SK-N-SH (cell line): ENCODE results near the gene SZT2. TPM values are rescaled to one million over a fixed set of nuclear protein-coding genes. Genes with fewer than 3 reads are reported as not detected.

Experiments
- CTCF ChIA-PET: fragments of 300-600, 350-600 bp; formaldehyde crosslinking; extraction: SDS; loops from one replicate; lab custom pipeline; 2021; lab: Yijun Ruan, JAX
- POLR2A ChIA-PET: fragments of 350-600 bp; sonication (Branson Sonifier 250); formaldehyde crosslinking; extraction: SDS; loops from one replicate; lab custom pipeline; 2020; ENCODE audit warnings: antibody characterized with exemption, inconsistent platforms; lab: Yijun Ruan, JAX
- DNase-seq: peaks from one replicate; pipeline ENCODE4 v3.0.0; 2012
- H2AFZ ChIP-seq: fragments of 200-600 bp; sonication (generic); 2 replicates; pipeline ENCODE4 v1.8.1; 2016; ENCODE audit warnings: antibody characterized with exemption, mild to moderate bottlenecking, low read depth
- H3F3A ChIP-seq: fragments of 200-600 bp; sonication (generic); replicated peaks from 2 replicates; pipeline ENCODE3; 2016; ENCODE audit warnings: antibody characterized with exemption, mild to moderate bottlenecking; ENCODE audit not compliant: insufficient read depth
- H3K27ac ChIP-seq, 2 experiments: fragments of 200-500 bp in 1 of 2; fragments of 200-600 bp in 1 of 2; sonication (Bioruptor generic) in 1 of 2; sonication (generic), shearing (Covaris generic) in 1 of 2; 2 replicates each; pipeline versions ENCODE4 v1.5.1 to v1.6.1; 2014 to 2016; ENCODE audit warnings: low read depth in 2 of 2, inconsistent platforms in 1 of 2, low read length in 1 of 2, mild to moderate bottlenecking in 1 of 2, mixed read lengths in 1 of 2
- H3K27me3 ChIP-seq: fragments of 200-600 bp; sonication (generic), shearing (Covaris generic); 2 replicates; pipeline ENCODE4 v1.6.1; 2016; ENCODE audit warnings: mixed run types; ENCODE audit not compliant: insufficient read depth
- H3K36me3 ChIP-seq, 2 experiments: fragments of 200-500 bp in 1 of 2; fragments of 200-600 bp in 1 of 2; sonication (Bioruptor generic) in 1 of 2; sonication (generic) in 1 of 2; replicated peaks in 1 of 2; 2 replicates each; pipeline versions ENCODE3 to v1.5.1; 2014 to 2016; ENCODE audit warnings: low read length in 1 of 2, mild to moderate bottlenecking in 1 of 2; ENCODE audit not compliant: insufficient read depth in 2 of 2, control insufficient read depth in 1 of 2
- H3K4me1 ChIP-seq, 2 experiments: fragments of 200-500 bp in 1 of 2; fragments of 200-600 bp in 1 of 2; sonication (Bioruptor generic) in 1 of 2; sonication (generic), shearing (Covaris generic) in 1 of 2; 2 replicates each; pipeline versions ENCODE4 v1.5.1 to v1.6.1; 2014 to 2016; ENCODE audit warnings: low read depth in 1 of 2, low read length in 1 of 2, mixed run types in 1 of 2; ENCODE audit not compliant: insufficient read depth in 2 of 2, control insufficient read depth in 1 of 2
- H3K4me2 ChIP-seq: fragments of 200-600 bp; sonication (generic), shearing (Covaris generic); 2 replicates; pipeline ENCODE4 v1.6.1; 2017; ENCODE audit warnings: mixed run types
- H3K4me3 ChIP-seq, 2 experiments: fragments of 200-500 bp in 1 of 2; fragments of 200-600 bp in 1 of 2; sonication (Bioruptor generic) in 1 of 2; sonication (generic), shearing (Covaris generic) in 1 of 2; 2 replicates each; pipeline versions ENCODE4 v1.5.1 to v1.8.1; 2014 to 2016; ENCODE audit warnings: low read depth in 2 of 2, inconsistent platforms in 1 of 2, low read length in 1 of 2, mild to moderate bottlenecking in 1 of 2, mixed read lengths in 1 of 2, moderate library complexity in 1 of 2
- H3K79me2 ChIP-seq: fragments of 200-600 bp; sonication (generic); 2 replicates; pipeline ENCODE4 v1.8.1; 2017; ENCODE audit warnings: mild to moderate bottlenecking; ENCODE audit not compliant: insufficient read depth
- H3K9ac ChIP-seq: fragments of 200-600 bp; sonication (generic); 2 replicates; pipeline ENCODE4 v1.6.1; 2017; ENCODE audit warnings: mixed run types
- H3K9me2 ChIP-seq: fragments of 200-600 bp; sonication (generic); 2 replicates; pipeline ENCODE4 v1.6.1; 2017; ENCODE audit warnings: mixed run types
- H3K9me3 ChIP-seq: fragments of 200-600 bp; sonication (generic); 2 replicates; pipeline ENCODE4 v1.6.1; 2017; ENCODE audit warnings: mixed run types, mild to moderate bottlenecking, moderate library complexity
- H4K20me1 ChIP-seq: fragments of 200-600 bp; sonication (generic); 2 replicates; pipeline ENCODE4 v1.6.1; 2017; ENCODE audit warnings: mild to moderate bottlenecking, mixed run types; ENCODE audit not compliant: insufficient read depth
- EP300 ChIP-seq, 2 experiments: IDR thresholded peaks; 2 replicates each; pipeline versions ENCODE4 v1.4.0 to v1.6.1; 2012; ENCODE audit warnings: borderline replicate concordance in 1 of 2, low read depth in 1 of 2, low read length in 1 of 2
- FOSL2 ChIP-seq: IDR thresholded peaks from 2 replicates; pipeline ENCODE4 v1.4.0; 2012; ENCODE audit warnings: low read depth, mild to moderate bottlenecking, moderate library complexity, borderline replicate concordance
- GABPA ChIP-seq: IDR thresholded peaks from 2 replicates; pipeline ENCODE4 v1.4.0; 2012; ENCODE audit warnings: low read depth, mild to moderate bottlenecking
- NRF1 ChIP-seq: IDR thresholded peaks from 2 replicates; pipeline ENCODE4 v1.6.1; 2012; ENCODE audit warnings: low read depth, mild to moderate bottlenecking, low read length
- RAD21 ChIP-seq: IDR thresholded peaks from 2 replicates; pipeline ENCODE4 v1.6.1; 2012; ENCODE audit warnings: mild to moderate bottlenecking, low read length
- RCOR1 ChIP-seq: fragments of 150-350 bp; IDR thresholded peaks from 2 replicates; pipeline ENCODE4 v1.6.1; 2017; ENCODE audit warnings: antibody characterized with exemption, low read length
- REST ChIP-seq: IDR thresholded peaks from 2 replicates; pipeline ENCODE4 v1.6.1; 2012; ENCODE audit warnings: mild to moderate bottlenecking, low read depth, low read length, moderate library complexity
- RXRA ChIP-seq: IDR thresholded peaks from 2 replicates; pipeline ENCODE4 v1.4.0; 2012; ENCODE audit warnings: low read depth, mild to moderate bottlenecking, borderline replicate concordance
- SIN3A ChIP-seq: IDR thresholded peaks from 2 replicates; pipeline ENCODE4 v1.6.1; 2012; ENCODE audit warnings: low read depth, mild to moderate bottlenecking, low read length, moderate library complexity, borderline replicate concordance
- SMC3 ChIP-seq: IDR thresholded peaks from 2 replicates; pipeline ENCODE4 v1.6.1; 2012; ENCODE audit warnings: low read depth, low read length, improper control_type of control experiment
- TAF1 ChIP-seq: IDR thresholded peaks from 2 replicates; pipeline ENCODE4 v1.6.1; 2012; ENCODE audit warnings: low read depth, mild to moderate bottlenecking, low read length, moderate library complexity, borderline replicate concordance
- TCF12 ChIP-seq: IDR thresholded peaks from 2 replicates; pipeline ENCODE4 v1.4.0; 2012
- USF2 ChIP-seq: fragments of 150-350 bp; IDR thresholded peaks from 2 replicates; pipeline ENCODE4 v1.6.1; 2017; ENCODE audit warnings: antibody characterized with exemption, low read length, low read depth, borderline replicate concordance
- YY1 ChIP-seq: IDR thresholded peaks from 2 replicates; pipeline ENCODE4 v1.4.0; 2012; ENCODE audit warnings: low read depth, mild to moderate bottlenecking
- WGBS: methylation state at CpG from one replicate; pipeline ENCODE4 v1.1.6; 2017; ENCODE audit warnings: low lambda C conversion rate; 5-methylcytosine and 5-hydroxymethylcytosine counted together
- polyA plus RNA-seq, 3 experiments: library from polyadenylated mRNA; depleted of rRNA; stranded (reverse); fragments of >200 nt; gene quantifications; 2 replicates each; pipeline ENCODE4 v1.2.3, GENCODE V29; 2012
- TF ChIP-seq, protein P1 (sequence below): IDR thresholded peaks from 2 replicates; pipeline ENCODE4 v1.4.0; 2012; ENCODE audit warnings: low read depth
- TF ChIP-seq, protein P2 (sequence below): fragments of 200-600 bp; sonication (generic); IDR thresholded peaks from 2 replicates; pipeline ENCODE4 v1.6.1; 2017; ENCODE audit warnings: antibody characterized with exemption, mild to moderate bottlenecking, moderate library complexity
- TF ChIP-seq, protein P3 (sequence below): IDR thresholded peaks from 2 replicates; pipeline ENCODE4; 2012
- TF ChIP-seq, protein P4 (sequence below): IDR thresholded peaks from 2 replicates; pipeline ENCODE4 v1.4.0; 2012; ENCODE audit warnings: low read depth, borderline replicate concordance

Gene SZT2
- polyA plus RNA-seq, 1 of the 3 experiments (the other 2 are of a cell fraction), result 12.9 TPM

DNA sequence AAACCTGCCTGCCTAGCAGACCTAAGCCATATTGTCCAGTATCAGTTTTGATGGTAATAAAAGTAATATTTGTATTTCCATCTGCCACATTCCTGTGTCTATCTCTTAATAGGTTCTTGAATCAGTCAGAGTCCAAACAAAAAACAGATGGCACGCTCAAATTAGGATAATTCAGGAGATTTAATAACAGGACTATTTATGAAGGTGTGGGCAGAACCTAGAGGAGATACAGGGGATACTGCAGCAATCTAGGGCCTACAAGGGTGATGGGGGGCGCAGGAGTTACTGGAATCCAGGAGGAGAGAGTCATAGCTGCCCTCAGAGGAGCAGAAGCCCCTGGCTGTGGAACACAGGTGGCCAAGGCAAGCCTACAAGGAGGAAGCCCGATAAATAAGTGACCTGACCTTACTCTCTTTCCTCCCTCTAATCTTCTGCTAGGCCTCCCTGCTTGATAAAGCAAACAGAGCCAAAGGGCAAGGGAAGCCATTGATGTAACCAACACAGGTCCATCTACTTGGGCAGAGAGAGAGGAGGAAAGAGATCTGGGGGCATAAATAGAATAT is 75.9 kb downstream of the SZT2 start:
- H3K79me2 ChIP-seq, result no peaks in the 10 kb centered on the region
- H3K9me2 ChIP-seq, result no peaks in the 10 kb centered on the region
- no peaks in the 10 kb centered on the region for H4K20me1 ChIP-seq
- ChIA-PET POLR2A (no interaction called here), CTCF (interaction anchor here (1.4 kb wide), 1 partner anchor 64 kb away, joined by 3 read pairs; no protein-coding TSS in a partner anchor)
- TF ChIP-seq RCOR1 (peak; percentile 54; the same call in 1 of the 2 replicates), REST (no peak), TCF12 (peak; percentile 27; the same call in 1 of the 2 replicates), SMC3 (no peak), EP300 (IDR thresholded peaks at IDR 0.05; ENCODE audit: borderline replicate concordance in 1 of 2, low read depth in 1 of 2, low read length in 1 of 2) (no peak; a peak in 1 of 4 replicates), GABPA (no peak)
- H3K27me3 ChIP-seq, result no peaks in the 10 kb centered on the region
- peaks cover 0 to 15% of the 10 kb centered on the region in 2 experiments; a peak in 1 of 4 replicates for H3K4me1 ChIP-seq
- no peak overlapping the region for H3K4me3 ChIP-seq
- WGBS, result 66% methylated on average over 3 of the region's 3 CpGs
- no peak overlapping the region for H3K9ac ChIP-seq
- H3K36me3 ChIP-seq, result no peaks in the 10 kb centered on the region
- peak overlapping the region in 1 of 2 experiments; percentile 47; a peak in 2 of 4 replicates for H3K27ac ChIP-seq
- no peaks in the 10 kb centered on the region for H3K9me3 ChIP-seq
- no peak overlapping the region for H2AFZ ChIP-seq
- H3K4me2 ChIP-seq, result no peak overlapping the region
- no peaks in the 10 kb centered on the region for H3F3A ChIP-seq
- peak; percentile 33 for DNase-seq

GRCh38 chr1:43466403-43466802 is 76.7 kb downstream of the SZT2 start:
- no peak for DNase-seq
- no peak overlapping the region for H2AFZ ChIP-seq
- CTCF ChIA-PET, result interaction anchor here (1.4 kb wide), 1 partner anchor 63 kb away, joined by 3 read pairs; no protein-coding TSS in a partner anchor
- TF ChIP-seq TAF1, result no peak
- no peak for TF ChIP-seq RXRA
- no peak for TF ChIP-seq USF2
- no peak for TF ChIP-seq YY1
- TF ChIP-seq GABPA, result no peak
- no peak for TF ChIP-seq SIN3A
- TF ChIP-seq NRF1, result no peak
- TF ChIP-seq, protein P1, sequence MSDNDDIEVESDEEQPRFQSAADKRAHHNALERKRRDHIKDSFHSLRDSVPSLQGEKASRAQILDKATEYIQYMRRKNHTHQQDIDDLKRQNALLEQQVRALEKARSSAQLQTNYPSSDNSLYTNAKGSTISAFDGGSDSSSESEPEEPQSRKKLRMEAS, result no peak
- TF ChIP-seq, protein P2, sequence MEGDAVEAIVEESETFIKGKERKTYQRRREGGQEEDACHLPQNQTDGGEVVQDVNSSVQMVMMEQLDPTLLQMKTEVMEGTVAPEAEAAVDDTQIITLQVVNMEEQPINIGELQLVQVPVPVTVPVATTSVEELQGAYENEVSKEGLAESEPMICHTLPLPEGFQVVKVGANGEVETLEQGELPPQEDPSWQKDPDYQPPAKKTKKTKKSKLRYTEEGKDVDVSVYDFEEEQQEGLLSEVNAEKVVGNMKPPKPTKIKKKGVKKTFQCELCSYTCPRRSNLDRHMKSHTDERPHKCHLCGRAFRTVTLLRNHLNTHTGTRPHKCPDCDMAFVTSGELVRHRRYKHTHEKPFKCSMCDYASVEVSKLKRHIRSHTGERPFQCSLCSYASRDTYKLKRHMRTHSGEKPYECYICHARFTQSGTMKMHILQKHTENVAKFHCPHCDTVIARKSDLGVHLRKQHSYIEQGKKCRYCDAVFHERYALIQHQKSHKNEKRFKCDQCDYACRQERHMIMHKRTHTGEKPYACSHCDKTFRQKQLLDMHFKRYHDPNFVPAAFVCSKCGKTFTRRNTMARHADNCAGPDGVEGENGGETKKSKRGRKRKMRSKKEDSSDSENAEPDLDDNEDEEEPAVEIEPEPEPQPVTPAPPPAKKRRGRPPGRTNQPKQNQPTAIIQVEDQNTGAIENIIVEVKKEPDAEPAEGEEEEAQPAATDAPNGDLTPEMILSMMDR, result no peak
- no peak for TF ChIP-seq FOSL2
- TF ChIP-seq, protein P3, sequence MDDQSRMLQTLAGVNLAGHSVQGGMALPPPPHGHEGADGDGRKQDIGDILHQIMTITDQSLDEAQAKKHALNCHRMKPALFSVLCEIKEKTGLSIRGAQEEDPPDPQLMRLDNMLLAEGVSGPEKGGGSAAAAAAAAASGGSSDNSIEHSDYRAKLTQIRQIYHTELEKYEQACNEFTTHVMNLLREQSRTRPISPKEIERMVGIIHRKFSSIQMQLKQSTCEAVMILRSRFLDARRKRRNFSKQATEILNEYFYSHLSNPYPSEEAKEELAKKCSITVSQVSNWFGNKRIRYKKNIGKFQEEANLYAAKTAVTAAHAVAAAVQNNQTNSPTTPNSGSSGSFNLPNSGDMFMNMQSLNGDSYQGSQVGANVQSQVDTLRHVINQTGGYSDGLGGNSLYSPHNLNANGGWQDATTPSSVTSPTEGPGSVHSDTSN, result no peak
- TF ChIP-seq RAD21, result no peak
- no peak for TF ChIP-seq EP300 (IDR thresholded peaks at IDR 0.05; ENCODE audit: borderline replicate concordance in 1 of 2, low read depth in 1 of 2, low read length in 1 of 2)
- TF ChIP-seq, protein P4, sequence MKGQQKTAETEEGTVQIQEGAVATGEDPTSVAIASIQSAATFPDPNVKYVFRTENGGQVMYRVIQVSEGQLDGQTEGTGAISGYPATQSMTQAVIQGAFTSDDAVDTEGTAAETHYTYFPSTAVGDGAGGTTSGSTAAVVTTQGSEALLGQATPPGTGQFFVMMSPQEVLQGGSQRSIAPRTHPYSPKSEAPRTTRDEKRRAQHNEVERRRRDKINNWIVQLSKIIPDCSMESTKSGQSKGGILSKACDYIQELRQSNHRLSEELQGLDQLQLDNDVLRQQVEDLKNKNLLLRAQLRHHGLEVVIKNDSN, result no peak

More at GRCh38 chr1:43466403-43466802, 76.7 kb downstream of the SZT2 start:
- H3K4me3 ChIP-seq, result no peak overlapping the region
- WGBS, result 43% methylated on average over 1 of the region's 2 CpGs
- peaks cover 0 to 15% of the 10 kb centered on the region in 2 experiments; a peak in 1 of 4 replicates for H3K4me1 ChIP-seq
- no peaks in the 10 kb centered on the region for H3K36me3 ChIP-seq
- H3K9ac ChIP-seq, result no peak overlapping the region
- H3F3A ChIP-seq, result no peaks in the 10 kb centered on the region
- H3K9me3 ChIP-seq, result no peaks in the 10 kb centered on the region
- no peak overlapping the region for H3K4me2 ChIP-seq
- H4K20me1 ChIP-seq, result no peaks in the 10 kb centered on the region
- no peaks in the 10 kb centered on the region for H3K9me2 ChIP-seq
- no peaks in the 10 kb centered on the region for H3K27me3 ChIP-seq
- no peak overlapping the region for H3K27ac ChIP-seq
- POLR2A ChIA-PET, result no interaction called here
- H3K79me2 ChIP-seq, result no peaks in the 10 kb centered on the region
